CD4-positive, alpha-beta T cell treated with Interleukin-1 beta for 1 hour (primary cell): ENCODE data around the gene NFYC.

Experiments
- DNase-seq, 2 donors: peaks; one replicate each; pipeline ENCODE4 v3.0.0-alpha.2; 2020 to 2022

The NFYC gene

GRCh38 chr1:40740039-40740996 is 48.8 kb downstream of the NFYC start:
- no peak for DNase-seq

GRCh38 chr1:40740997-40741736 is 49.7 kb downstream of the NFYC start:
- DNase-seq: no peak

- DNase-seq: no peak
Observed at GRCh38 chr1:40742363-40743061, 51.0 kb downstream of the NFYC start.

GRCh38 chr1:40743452-40743851 is 51.9 kb downstream of the NFYC start:
- DNase-seq: no peak

- no peak for DNase-seq
Observed at GRCh38 chr1:40743860-40744259, 52.4 kb downstream of the NFYC start.

- no peak for DNase-seq
Observed at GRCh38 chr1:40745176-40745575, 53.7 kb downstream of the NFYC start.

- no peak for DNase-seq
Observed at GRCh38 chr1:40746344-40747090, 55.0 kb downstream of the NFYC start.

- no peak for DNase-seq
Observed at GRCh38 chr1:40748841-40749718, 57.6 kb downstream of the NFYC start.

GRCh38 chr1:40749817-40750216 is 58.3 kb downstream of the NFYC start:
- no peak for DNase-seq

- no peak for DNase-seq
Observed at GRCh38 chr1:40750451-40750908, 59.0 kb downstream of the NFYC start.

- DNase-seq: no peak
Observed at GRCh38 chr1:40751802-40752201, 60.3 kb downstream of the NFYC start.

GRCh38 chr1:40753142-40753882 is 61.8 kb downstream of the NFYC start:
- DNase-seq: no peak

- DNase-seq: no peak
Observed at GRCh38 chr1:40754201-40754600, 62.7 kb downstream of the NFYC start.

- DNase-seq: no peak
Observed at GRCh38 chr1:40755067-40755466, 63.6 kb downstream of the NFYC start.

GRCh38 chr1:40756523-40756922 is 65.0 kb downstream of the NFYC start:
- no peak for DNase-seq

GRCh38 chr1:40757084-40757483 is 65.6 kb downstream of the NFYC start:
- no peak for DNase-seq

GRCh38 chr1:40758004-40758403 is 66.5 kb downstream of the NFYC start:
- no peak for DNase-seq

GRCh38 chr1:40758578-40759343 is 67.3 kb downstream of the NFYC start:
- DNase-seq: no peak

- DNase-seq: no peak
Observed at GRCh38 chr1:40760984-40761383, 69.5 kb downstream of the NFYC start.
